WTC11 (cell line): ENCODE results near the gene MYMK. TPM values are rescaled to one million over a fixed set of nuclear protein-coding genes. Genes with fewer than 3 reads are reported as not detected.

Source experiments
- ATAC-seq: fragments of 200-7000 bp; cut with Tn5 transposase; 2 replicates; pipeline ENCODE4 v1.10.0; 2021; ENCODE audit warnings: mild to moderate bottlenecking, moderate library complexity
- CTCF ChIA-PET: fragments of 300-600 bp; sonication (Branson Sonifier 250); formaldehyde crosslinking; loops from one replicate; lab custom pipeline; 2021; ENCODE audit warnings: antibody characterized with exemption; lab: Charles Lee
- POLR2A ChIA-PET: fragments of 350-600 bp; sonication (Branson Sonifier 250); formaldehyde crosslinking; loops from one replicate; lab custom pipeline; 2021; ENCODE audit warnings: antibody characterized with exemption; lab: Charles Lee
- DNase-seq: peaks from one replicate; pipeline ENCODE4 v3.0.0; 2021; ENCODE audit warnings: low spot score
- H3K27ac Mint-ChIP-seq: 2 replicates; pipeline ENCODE4 v1.8.0; 2021; ENCODE audit warnings: mixed read lengths
- H3K27me3 Mint-ChIP-seq: 2 replicates; pipeline ENCODE4 v1.8.0; 2021; ENCODE audit warnings: low read depth, mild to moderate bottlenecking, moderate library complexity, mixed read lengths
- H3K36me3 Mint-ChIP-seq: 2 replicates; pipeline ENCODE4 v1.8.0; 2021; ENCODE audit warnings: mixed read lengths
- H3K4me1 Mint-ChIP-seq: 2 replicates; pipeline ENCODE4 v1.8.0; 2022; ENCODE audit warnings: mixed read lengths
- H3K4me3 Mint-ChIP-seq: 2 replicates; pipeline ENCODE4 v1.8.0; 2021; ENCODE audit warnings: mild to moderate bottlenecking, moderate library complexity, mixed read lengths
- H3K9me3 Mint-ChIP-seq: 2 replicates; pipeline ENCODE4 v1.8.0; 2021; ENCODE audit warnings: mixed read lengths
- AR ChIP-seq: fragments of 250-450 bp; sonication (Bioruptor Pico); IDR thresholded peaks from 2 replicates; pipeline ENCODE4 v1.9.0; 2021; ENCODE audit warnings: mild to moderate bottlenecking
- ARID4B ChIP-seq: sonication (generic); formaldehyde crosslinking; IDR thresholded peaks from 2 replicates; pipeline ENCODE4 v1.8.0; 2023; ENCODE audit warnings: missing genetic modification reagents, mild to moderate bottlenecking, borderline replicate concordance
- ATF1 ChIP-seq: sonication (generic); formaldehyde crosslinking; IDR thresholded peaks from 2 replicates; pipeline ENCODE4 v1.8.1; 2023; ENCODE audit warnings: mild to moderate bottlenecking, moderate library complexity, missing genetic modification reagents
- CREM ChIP-seq: sonication (generic); formaldehyde crosslinking; IDR thresholded peaks from 2 replicates; pipeline ENCODE4 v1.8.1; 2022; ENCODE audit warnings: mild to moderate bottlenecking, missing genetic modification reagents, moderate library complexity
- ELF4 ChIP-seq: sonication (generic); formaldehyde crosslinking; IDR thresholded peaks from 2 replicates; pipeline ENCODE4 v1.8.1; 2022; ENCODE audit warnings: low read depth, mild to moderate bottlenecking, moderate library complexity, missing genetic modification reagents
- ERG ChIP-seq: fragments of 250-450 bp; sonication (Bioruptor Pico); IDR thresholded peaks from 2 replicates; pipeline ENCODE4 v1.8.0; 2021; ENCODE audit warnings: mild to moderate bottlenecking
- FOXK1 ChIP-seq: sonication (generic); formaldehyde crosslinking; IDR thresholded peaks from 2 replicates; pipeline ENCODE4 v1.8.0; 2022; ENCODE audit warnings: mild to moderate bottlenecking, moderate library complexity, missing genetic modification reagents
- FOXP4 ChIP-seq: sonication (generic); formaldehyde crosslinking; IDR thresholded peaks from 2 replicates; pipeline ENCODE4 v1.8.0; 2022; ENCODE audit warnings: mild to moderate bottlenecking, missing genetic modification reagents
- MXD4 ChIP-seq: fragments of 250-450 bp; sonication (Bioruptor Pico); IDR thresholded peaks from 2 replicates; pipeline ENCODE4 v1.8.0; 2021; ENCODE audit warnings: mild to moderate bottlenecking, moderate library complexity, borderline replicate concordance
- NFYB ChIP-seq: sonication (generic); formaldehyde crosslinking; conservative IDR thresholded peaks from 2 replicates; pipeline ENCODE4 v1.8.0; 2022; ENCODE audit warnings: low read depth, missing genetic modification reagents
- OVOL2 ChIP-seq: fragments of 250-450 bp; sonication (Bioruptor Pico); IDR thresholded peaks from 2 replicates; pipeline ENCODE4 v1.9.0; 2021; ENCODE audit warnings: mild to moderate bottlenecking, borderline replicate concordance
- PRDM15 ChIP-seq: sonication (generic); formaldehyde crosslinking; IDR thresholded peaks from 2 replicates; pipeline ENCODE4 v1.8.0; 2022; ENCODE audit warnings: missing genetic modification reagents
- PREB ChIP-seq: sonication (generic); formaldehyde crosslinking; IDR thresholded peaks from 2 replicates; pipeline ENCODE4 v1.8.1; 2022; ENCODE audit warnings: mild to moderate bottlenecking, missing genetic modification reagents, moderate library complexity, borderline replicate concordance
- SMAD4 ChIP-seq: sonication (generic); formaldehyde crosslinking; IDR thresholded peaks from 2 replicates; pipeline ENCODE4 v1.8.0; 2022; ENCODE audit warnings: mild to moderate bottlenecking, missing genetic modification reagents
- STAT6 ChIP-seq: sonication (generic); formaldehyde crosslinking; conservative IDR thresholded peaks from 2 replicates; pipeline ENCODE4 v1.8.1; 2023; ENCODE audit warnings: mild to moderate bottlenecking, low read depth, missing genetic modification reagents, moderate library complexity
- ZNF263 ChIP-seq: sonication (generic); formaldehyde crosslinking; IDR thresholded peaks from 2 replicates; pipeline ENCODE4 v1.8.1; 2022; ENCODE audit warnings: low read depth, mild to moderate bottlenecking, moderate library complexity, missing genetic modification reagents
- ZNF423 ChIP-seq: fragments of 250-450 bp; sonication (Bioruptor Pico); IDR thresholded peaks from 2 replicates; pipeline ENCODE4 v2.1.2; 2022; ENCODE audit warnings: mild to moderate bottlenecking, moderate library complexity
- total RNA-seq: library from RNA; stranded (reverse); gene quantifications from 3 replicates; pipeline ENCODE4 v1.2.3, GENCODE V29; 2021

MYMK gene
- total RNA-seq, 1 experiment from 2014 or later, result not detected

GRCh38 chr9:133568186-133568585 lies 43.4 kb upstream of the MYMK start (continued):
- no peak for TF ChIP-seq CREM (CRISPR knock-in tag)
- no peak for TF ChIP-seq ARID4B
- TF ChIP-seq AR (CRISPR knock-in tag), result no peak
- no peak for TF ChIP-seq NFYB (CRISPR knock-in tag)
- TF ChIP-seq, all 79 proteins: peak for 0

GRCh38 chr9:133566817-133567216 lies 42.1 kb upstream of the MYMK start:
- H3K4me3 Mint-ChIP-seq, result no peak overlapping the region
- no peaks in the 10 kb centered on the region for H3K9me3 Mint-ChIP-seq
- CTCF ChIA-PET, result interaction anchor here (1.5 kb wide), 1 partner anchor 12 kb away, joined by 3 read pairs; no protein-coding TSS in a partner anchor
- ATAC-seq (no peak), DNase-seq (no peak)
- POLR2A ChIA-PET, result no interaction called here
- peaks cover 10% of the 10 kb centered on the region; the same call in 1 of the 2 replicates for H3K4me1 Mint-ChIP-seq
- no peak overlapping the region for H3K27ac Mint-ChIP-seq
- no peaks in the 10 kb centered on the region; the same call in 1 of the 2 replicates for H3K27me3 Mint-ChIP-seq
- no peaks in the 10 kb centered on the region for H3K36me3 Mint-ChIP-seq
- no peak for TF ChIP-seq SMAD4
- TF ChIP-seq PREB (CRISPR knock-in tag), result no peak
- no peak for TF ChIP-seq STAT6 (CRISPR knock-in tag)
- TF ChIP-seq ZNF263 (CRISPR knock-in tag), result no peak
- TF ChIP-seq FOXK1 (CRISPR knock-in tag), result no peak
- TF ChIP-seq NFYB (CRISPR knock-in tag), result no peak
- TF ChIP-seq ZNF423 (CRISPR knock-in tag), result no peak
- TF ChIP-seq ELF4 (CRISPR knock-in tag), result no peak
- no peak for TF ChIP-seq FOXP4 (CRISPR knock-in tag)
- no peak for TF ChIP-seq ERG (CRISPR knock-in tag)
- no peak for TF ChIP-seq CREM (CRISPR knock-in tag)
- no peak for TF ChIP-seq MXD4 (CRISPR knock-in tag)
- no peak for TF ChIP-seq PRDM15 (CRISPR knock-in tag)
- TF ChIP-seq OVOL2 (CRISPR knock-in tag), result no peak
- no peak for TF ChIP-seq ATF1 (CRISPR knock-in tag)
